Psoas muscle (tissue), 8 donors: Measurements from ENCODE around the gene C1QTNF6. TPM values are rescaled to one million over a fixed set of nuclear protein-coding genes. Genes with fewer than 3 reads are reported as not detected.

ENCODE experiments used
- ATAC-seq, 4 donors: fragments of 200-7000 bp; cut with Tn5 transposase; one replicate each; pipeline ENCODE4 v1.9.1; 2020; ENCODE audit warnings: moderate library complexity in 3 of 4, mild to moderate bottlenecking in 2 of 4
- DNase-seq, 2 donors: peaks; one replicate each; pipeline ENCODE4 v3.0.0-alpha.2; 2020
- H3K27ac ChIP-seq: fragments of 200-600 bp; one replicate; pipeline ENCODE4 v1.8.0; 2022
- H3K27me3 ChIP-seq, 3 donors: fragments of 200-600 bp in 1 of 3; one replicate each; pipeline versions ENCODE4 v1.6.1 to v1.8.0; 2013 to 2022; ENCODE audit warnings: low read length in 2 of 3, mild to moderate bottlenecking in 2 of 3, moderate library complexity in 1 of 3; ENCODE audit not compliant: insufficient read depth in 3 of 3
- H3K36me3 ChIP-seq, 2 donors: fragments of 200-600 bp in 1 of 2; one replicate each; pipeline versions ENCODE4 v1.6.1 to v1.8.0; 2013 to 2022; ENCODE audit warnings: low read depth in 1 of 2, mild to moderate bottlenecking in 1 of 2, moderate library complexity in 1 of 2; ENCODE audit not compliant: insufficient read depth in 1 of 2
- H3K4me1 ChIP-seq: fragments of 200-600 bp; one replicate; pipeline ENCODE4 v1.8.0; 2022
- H3K4me3 ChIP-seq: fragments of 200-600 bp; one replicate; pipeline ENCODE4 v1.8.0; 2022; ENCODE audit warnings: mild to moderate bottlenecking
- H3K9me3 ChIP-seq: fragments of 200-600 bp; one replicate; pipeline ENCODE4 v1.8.0; 2022
- WGBS, 3 donors: extraction: QIAGEN DNeasy Blood & Tissue Kit; methylation state at CpG; one replicate each; pipeline versions ENCODE4 v1.1.6 to v1.1.7; 2013; 5-methylcytosine and 5-hydroxymethylcytosine counted together
- intact Hi-C, 2 donors: fragments of 100-400 bp; cut with DNase I; formaldehyde crosslinking; loops; one replicate each; pipeline versions ENCODE4 v1.11.0 to v1.14.2; 2022
- polyA plus RNA-seq, 3 donors: library from polyadenylated mRNA; stranded (reverse); fragments of 200-250 nt; gene quantifications; one replicate each; pipeline ENCODE4 v1.2.3, GENCODE V29; 2013
- total RNA-seq, 4 donors: library from RNA; stranded (reverse); fragmentation: NEBNext Ultra II Directional in 2 of 4; extraction: Animal tissue kit (Norgen Biotek cat#: 25700) in 2 of 4; gene quantifications; one replicate each; pipeline versions ENCODE4 v1.2.1 to v1.2.4, GENCODE V29; 2021 to 2023
- TF ChIP-seq, protein P1 (sequence below): fragments of 200-600 bp; IDR thresholded peaks from one replicate; pipeline ENCODE4 v1.8.0; 2022; ENCODE audit warnings: antibody characterized with exemption
- donor health status: healthy with polysubstance abuse.
- donor health status: DM: no; HTN: no; CAD: no; lungs with moderate emphysema.
- donor health status: Bipolar disorder and iron deficiency.
- donor health status: healthy.
- donor health status: DM: yes; HTN: yes; CAD: no.
- donor health status: DM: no; HTN: no; CAD: no.
- donor health status: DM: no; HTN: no; CAD: no.
- donor health status: DM: yes; HTN: yes; CAD: no.

The C1QTNF6 gene
- total and polyA plus RNA-seq, 7 donors = 0.66 to 8.2 (median 1.0) TPM

DNA sequence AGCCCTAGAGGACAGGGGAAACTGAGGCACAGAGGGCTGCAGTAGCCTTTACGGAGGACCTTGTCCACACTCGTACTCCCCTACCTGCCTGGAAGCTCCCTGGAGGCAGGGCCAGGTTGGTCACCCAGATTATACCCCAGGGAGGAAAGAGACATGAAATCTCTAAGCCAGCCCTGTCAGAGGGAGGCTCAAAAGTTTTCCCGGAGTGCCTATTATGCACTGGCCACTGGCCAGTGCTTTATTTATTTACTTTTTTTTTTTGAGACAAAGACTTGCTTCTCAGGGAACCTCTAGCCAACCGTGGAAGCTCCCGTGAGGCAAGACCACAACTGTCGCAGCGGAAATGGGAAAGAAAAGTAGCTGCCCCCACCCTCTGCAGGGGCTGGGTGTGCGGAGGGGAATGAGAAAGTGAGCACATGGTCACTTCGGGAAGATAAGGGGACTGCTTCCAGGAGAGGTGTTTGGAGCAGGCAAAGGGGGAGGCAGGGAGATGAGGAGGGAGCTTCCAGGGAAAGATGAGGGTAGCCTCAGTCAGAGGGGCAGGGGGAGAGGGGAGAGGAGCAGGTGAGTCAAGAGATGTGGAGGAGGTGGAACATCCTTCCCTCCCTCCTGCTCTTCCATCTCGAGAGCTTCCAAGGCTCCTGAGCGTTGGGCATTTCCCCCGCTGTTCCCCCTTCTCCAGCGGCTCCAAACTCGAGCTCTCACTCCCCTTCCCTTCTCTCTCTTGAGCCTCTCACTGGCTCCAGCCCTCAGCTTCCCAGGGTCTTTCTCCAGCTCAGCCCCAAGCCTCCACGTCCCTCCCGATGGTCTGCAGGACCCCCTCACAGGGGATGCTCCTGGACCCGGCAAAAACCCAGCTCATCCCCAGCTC is 42.6 kb downstream of the C1QTNF6 start:
- H3K36me3 ChIP-seq = no peaks in the 10 kb centered on the region
- H3K27ac ChIP-seq = no peak overlapping the region
- TF ChIP-seq, protein P1, sequence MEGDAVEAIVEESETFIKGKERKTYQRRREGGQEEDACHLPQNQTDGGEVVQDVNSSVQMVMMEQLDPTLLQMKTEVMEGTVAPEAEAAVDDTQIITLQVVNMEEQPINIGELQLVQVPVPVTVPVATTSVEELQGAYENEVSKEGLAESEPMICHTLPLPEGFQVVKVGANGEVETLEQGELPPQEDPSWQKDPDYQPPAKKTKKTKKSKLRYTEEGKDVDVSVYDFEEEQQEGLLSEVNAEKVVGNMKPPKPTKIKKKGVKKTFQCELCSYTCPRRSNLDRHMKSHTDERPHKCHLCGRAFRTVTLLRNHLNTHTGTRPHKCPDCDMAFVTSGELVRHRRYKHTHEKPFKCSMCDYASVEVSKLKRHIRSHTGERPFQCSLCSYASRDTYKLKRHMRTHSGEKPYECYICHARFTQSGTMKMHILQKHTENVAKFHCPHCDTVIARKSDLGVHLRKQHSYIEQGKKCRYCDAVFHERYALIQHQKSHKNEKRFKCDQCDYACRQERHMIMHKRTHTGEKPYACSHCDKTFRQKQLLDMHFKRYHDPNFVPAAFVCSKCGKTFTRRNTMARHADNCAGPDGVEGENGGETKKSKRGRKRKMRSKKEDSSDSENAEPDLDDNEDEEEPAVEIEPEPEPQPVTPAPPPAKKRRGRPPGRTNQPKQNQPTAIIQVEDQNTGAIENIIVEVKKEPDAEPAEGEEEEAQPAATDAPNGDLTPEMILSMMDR = no peak
- intact Hi-C loops = no loop called here
- no peaks in the 10 kb centered on the region for H3K9me3 ChIP-seq
- H3K4me3 ChIP-seq = no peak overlapping the region
- WGBS, 3 donors = 28 to 37% (median 36%) methylated on average over 14 to 17 of the region's 17 CpGs
- no peaks in the 10 kb centered on the region for H3K4me1 ChIP-seq
- DNase-seq (no peak), ATAC-seq (no peak)
- H3K27me3 ChIP-seq = peaks cover 0 to 18% (median 4%) of the 10 kb centered on the region in 3 donors

DNA sequence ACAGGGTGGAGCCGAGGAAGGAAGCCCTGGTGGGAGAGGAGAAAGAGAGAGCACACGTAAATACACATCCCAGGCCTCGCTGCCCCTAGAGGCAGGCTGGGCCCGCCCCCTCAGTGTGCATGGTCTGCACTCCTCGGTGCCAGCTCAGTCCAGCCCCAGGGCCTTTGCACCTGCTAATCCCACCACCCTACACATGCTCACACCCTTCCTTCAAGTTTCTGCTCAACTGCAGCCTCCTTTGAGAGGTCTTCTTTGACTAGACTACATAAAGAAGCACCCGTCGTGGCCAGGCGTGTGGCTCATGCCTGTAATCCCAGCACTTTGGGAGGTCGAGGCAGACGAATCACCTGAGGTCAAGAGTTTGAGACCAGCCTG is 43.9 kb downstream of the C1QTNF6 start:
- DNase-seq (no peak), ATAC-seq (no peak)
- H3K27ac ChIP-seq = no peak overlapping the region
- H3K36me3 ChIP-seq = no peaks in the 10 kb centered on the region
- intact Hi-C loops = no loop called here
- TF ChIP-seq, protein P1 = no peak
- no peaks in the 10 kb centered on the region for H3K4me1 ChIP-seq
- no peak overlapping the region for H3K4me3 ChIP-seq
- WGBS, 3 donors = 83 to 90% (median 84%) methylated on average over 9 to 10 of the region's 10 CpGs
- H3K27me3 ChIP-seq = peaks cover 0 to 18% (median 4%) of the 10 kb centered on the region in 3 donors
- H3K9me3 ChIP-seq = no peaks in the 10 kb centered on the region

DNA sequence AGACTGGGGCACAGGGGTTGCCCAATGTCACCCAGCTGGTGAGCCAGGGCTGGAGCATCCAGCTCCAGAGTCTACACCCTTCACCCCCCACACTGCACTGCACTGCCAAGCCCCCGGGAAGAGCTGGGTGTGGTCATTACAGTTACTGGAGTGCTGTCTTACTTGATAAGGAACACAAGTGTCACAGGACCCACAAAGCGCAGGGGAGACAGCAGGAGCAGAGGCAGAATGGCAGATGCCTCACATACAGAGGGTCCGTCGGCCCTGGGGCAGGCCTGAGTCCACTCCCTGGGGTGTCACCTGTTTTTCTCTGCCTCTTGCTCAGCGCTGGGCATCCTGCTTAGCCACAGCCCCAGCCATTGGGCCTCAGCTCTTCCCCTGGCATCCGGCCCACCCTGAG is 46.1 kb downstream of the C1QTNF6 start:
- Histone ChIP-seq H3K27ac (no peak overlapping the region), H3K36me3 (no peaks in the 10 kb centered on the region), H3K27me3 (peaks cover 0 to 18% (median 4%) of the 10 kb centered on the region in 3 donors), H3K9me3 (no peaks in the 10 kb centered on the region), H3K4me1 (no peaks in the 10 kb centered on the region), H3K4me3 (no peak overlapping the region)
- intact Hi-C loops = no loop called here
- DNase-seq = no peak
- no peak for ATAC-seq
- 38 to 47% (median 44%) methylated on average over 6 of the region's 6 CpGs for WGBS, 3 donors
- TF ChIP-seq, protein P1 = no peak

DNA sequence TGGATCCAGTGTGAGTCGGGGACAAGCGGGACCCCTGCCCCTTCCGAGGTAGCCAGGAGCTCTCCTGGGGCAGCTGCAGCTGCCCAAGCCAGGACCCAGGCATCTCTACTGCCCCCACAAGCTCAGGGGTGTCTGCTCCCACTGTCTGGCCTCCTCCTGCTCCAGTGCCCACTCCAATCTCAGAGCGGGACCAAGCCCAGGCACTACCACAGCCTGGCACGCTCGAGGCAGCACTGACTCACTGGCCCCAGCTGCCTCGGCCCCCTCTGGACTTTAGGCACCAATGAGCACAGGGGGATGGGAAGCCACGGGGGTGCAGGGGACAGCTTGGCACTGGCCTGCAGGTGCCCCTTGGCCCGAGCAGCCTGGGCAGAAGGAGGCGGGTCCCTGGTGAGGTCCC is 46.6 kb downstream of the C1QTNF6 start:
- Histone ChIP-seq H3K9me3 (no peaks in the 10 kb centered on the region), H3K36me3 (no peaks in the 10 kb centered on the region), H3K4me3 (no peak overlapping the region), H3K4me1 (no peaks in the 10 kb centered on the region), H3K27ac (no peak overlapping the region), H3K27me3 (peaks cover 0 to 18% (median 4%) of the 10 kb centered on the region in 3 donors)
- TF ChIP-seq, protein P1 = no peak
- 68 to 78% (median 74%) methylated on average over 9 to 10 of the region's 10 CpGs for WGBS, 3 donors
- DNase-seq (no peak), ATAC-seq (no peak)
- intact Hi-C loops = no loop called here
